A549 (cell line): ENCODE data around the gene HIVEP3. TPM values are rescaled to one million over a fixed set of nuclear protein-coding genes. Genes with fewer than 3 reads are reported as not detected.

Source experiments
- ATAC-seq, 2 experiments: fragments of 200-7000 bp in 1 of 2; fragments of >200 bp in 1 of 2; cut with Nextera tagmentation in 1 of 2; cut with Tn5 transposase in 1 of 2; 3 replicates each; pipeline versions ENCODE4 v1.8.0 to v1.9.1; 2018 to 2020; ENCODE audit warnings: mild to moderate bottlenecking in 1 of 2, moderate library complexity in 1 of 2
- CTCF ChIA-PET: fragments of 300-600 bp; sonication (Branson Sonifier 250); formaldehyde crosslinking; extraction: SDS; loops from one replicate; lab custom pipeline; 2021; ENCODE audit warnings: antibody characterized with exemption, inconsistent platforms; lab: Yijun Ruan, JAX
- POLR2A ChIA-PET: fragments of 350-600 bp; formaldehyde crosslinking; extraction: SDS; loops from one replicate; lab custom pipeline; 2021; ENCODE audit warnings: antibody characterized with exemption, inconsistent platforms; lab: Yijun Ruan, JAX
- DNase-seq, 2 experiments: peaks; one replicate each; pipeline versions ENCODE4 v3.0.0 to v3.0.0-alpha.2; 2011 to 2016; ENCODE audit warnings: low read depth in 1 of 2, low spot score in 1 of 2
- FAIRE-seq: peaks from 2 replicates; lab custom pipeline; 2011; peaks lifted over from hg19 to GRCh38; lab: Jason Lieb, UNC
- H3K27ac ChIP-seq, 2 experiments: fragments of >200 bp; sonication (Bioruptor Twin); formaldehyde crosslinking; 3 replicates each; pipeline ENCODE4 v1.5.1; 2016 to 2017
- H3K4me1 ChIP-seq: fragments of >200 bp; sonication (Bioruptor Twin); formaldehyde crosslinking; 3 replicates; pipeline ENCODE4 v1.6.1; 2016
- H3K4me2 ChIP-seq: fragments of >200 bp; sonication (Bioruptor Twin); formaldehyde crosslinking; 3 replicates; pipeline ENCODE4 v1.6.1; 2016
- H3K4me3 ChIP-seq: fragments of >200 bp; sonication (Bioruptor Twin); formaldehyde crosslinking; 3 replicates; pipeline ENCODE4 v1.5.1; 2016
- H3K9me3 ChIP-seq: fragments of >200 bp; sonication (Bioruptor Twin); formaldehyde crosslinking; 3 replicates; pipeline ENCODE4 v1.6.1; 2016
- BCL3 ChIP-seq: fragments of >200 bp; sonication (Bioruptor Twin); formaldehyde crosslinking; IDR thresholded peaks from 3 replicates; pipeline ENCODE4 v1.6.1; 2016
- CBX8 ChIP-seq: fragments of 200-600 bp; sonication (generic); IDR thresholded peaks from 2 replicates; pipeline ENCODE4 v1.6.1; 2016
- CEBPB ChIP-seq, 2 experiments: fragments of >200 bp in 1 of 2; sonication (Bioruptor Twin) in 1 of 2; formaldehyde crosslinking in 1 of 2; IDR thresholded peaks; 2 replicates each; pipeline ENCODE4 v1.6.1; 2012 to 2016
- CHD4 ChIP-seq: fragments of 200-600 bp; sonication (generic); IDR thresholded peaks from 2 replicates; pipeline ENCODE4 v1.6.1; 2016; ENCODE audit warnings: antibody characterized with exemption, mild to moderate bottlenecking, borderline replicate concordance
- EHF ChIP-seq: fragments of 250-450 bp; sonication (Bioruptor Pico); IDR thresholded peaks from 2 replicates; pipeline ENCODE4 v1.5.0; 2020; ENCODE audit warnings: mild to moderate bottlenecking
- EHMT2 ChIP-seq: fragments of 200-600 bp; sonication (generic); IDR thresholded peaks from 2 replicates; pipeline ENCODE4 v1.6.1; 2016; ENCODE audit warnings: antibody characterized with exemption, low read depth, mild to moderate bottlenecking, moderate library complexity
- EP300 ChIP-seq, 2 experiments: fragments of >200 bp; sonication (Bioruptor Twin); formaldehyde crosslinking; IDR thresholded peaks; 2 replicates in 1 of 2; 3 replicates in 1 of 2; pipeline ENCODE4 v1.6.1; 2016 to 2017
- FOSB ChIP-seq: fragments of 250-450 bp; sonication (Bioruptor Pico); IDR thresholded peaks from 2 replicates; pipeline ENCODE4 v1.5.0; 2020; ENCODE audit warnings: mild to moderate bottlenecking, moderate library complexity
- FOSL2 ChIP-seq, 2 experiments: fragments of 450-650 bp in 1 of 2; fragments of >200 bp in 1 of 2; sonication (Bioruptor Twin) in 1 of 2; formaldehyde crosslinking; IDR thresholded peaks; 2 replicates each; pipeline versions ENCODE4 v1.5.0 to v1.6.1; 2016 to 2020; ENCODE audit warnings: mild to moderate bottlenecking in 1 of 2, moderate library complexity in 1 of 2
- HDAC2 ChIP-seq: fragments of 200-600 bp; sonication (generic); IDR thresholded peaks from 2 replicates; pipeline ENCODE4 v1.6.1; 2016
- HEYL ChIP-seq: fragments of 250-450 bp; sonication (Bioruptor Pico); IDR thresholded peaks from 2 replicates; pipeline ENCODE4 v1.8.0; 2021; ENCODE audit warnings: mild to moderate bottlenecking, moderate library complexity
- HOXB13 ChIP-seq: fragments of 250-450 bp; sonication (Bioruptor Pico); IDR thresholded peaks from 2 replicates; pipeline ENCODE4 v1.5.0; 2020; ENCODE audit warnings: low read depth, mild to moderate bottlenecking, moderate library complexity
- JUN ChIP-seq, 2 experiments: fragments of >200 bp; sonication (Bioruptor Twin); formaldehyde crosslinking; IDR thresholded peaks; 2 replicates in 1 of 2; 3 replicates in 1 of 2; pipeline ENCODE4 v1.6.1; 2016 to 2017
- JUNB ChIP-seq: fragments of >200 bp; sonication (Bioruptor Twin); formaldehyde crosslinking; IDR thresholded peaks from 2 replicates; pipeline ENCODE4 v1.6.1; 2016
- KDM5A ChIP-seq: fragments of 200-600 bp; sonication (generic); IDR thresholded peaks from 2 replicates; pipeline ENCODE4 v1.6.1; 2016; ENCODE audit warnings: antibody characterized with exemption, mild to moderate bottlenecking
- MAX ChIP-seq: IDR thresholded peaks from 2 replicates; pipeline ENCODE4 v1.6.1; 2012
- MYC ChIP-seq: IDR thresholded peaks from 2 replicates; pipeline ENCODE4 v1.6.1; 2012; ENCODE audit warnings: mild to moderate bottlenecking, inconsistent platforms, low read length, improper control_type of control experiment, borderline replicate concordance
- NPAS2 ChIP-seq: fragments of 250-450 bp; sonication (Bioruptor Pico); IDR thresholded peaks from 2 replicates; pipeline ENCODE4 v1.8.0; 2022; ENCODE audit warnings: mild to moderate bottlenecking, moderate library complexity, borderline replicate concordance
- PHF8 ChIP-seq: fragments of 200-600 bp; sonication (generic); IDR thresholded peaks from 2 replicates; pipeline ENCODE4 v1.6.1; 2016; ENCODE audit warnings: low read depth, mild to moderate bottlenecking, antibody characterized with exemption, moderate library complexity, borderline replicate concordance
- POLR2A ChIP-seq: IDR thresholded peaks from 2 replicates; pipeline ENCODE4 v1.6.1; 2012; ENCODE audit warnings: mild to moderate bottlenecking, low read length
- POLR2AphosphoS2 ChIP-seq: conservative IDR thresholded peaks from 2 replicates; pipeline ENCODE4 v1.6.1; 2012; ENCODE audit warnings: low read length, improper control_type of control experiment, inconsistent platforms
- RARB ChIP-seq: fragments of 250-450 bp; sonication (Bioruptor Pico); IDR thresholded peaks from 2 replicates; pipeline ENCODE4 v1.8.0; 2021; ENCODE audit warnings: mild to moderate bottlenecking, moderate library complexity
- USF2 ChIP-seq: fragments of 450-650 bp; IDR thresholded peaks from 2 replicates; pipeline ENCODE4 v1.6.1; 2014; ENCODE audit warnings: antibody characterized with exemption
- ZSCAN20 ChIP-seq: fragments of 250-450 bp; sonication (Bioruptor Pico); IDR thresholded peaks from 2 replicates; pipeline ENCODE4 v1.8.0; 2022; ENCODE audit warnings: mild to moderate bottlenecking, moderate library complexity
- WGBS: methylation state at CpG from one replicate; pipeline ENCODE4 v1.1.6; 2017; ENCODE audit errors: missing lambda C conversion rate; 5-methylcytosine and 5-hydroxymethylcytosine counted together
- polyA plus RNA-seq, 4 experiments: library from polyadenylated mRNA; depleted of rRNA in 3 of 4; stranded (reverse); fragments of >200 nt; fragmentation: RNase III in 1 of 4; extraction: RNeasy Plus Mini Kit Qiagen cat#74134 plus additional on column Dnase treatment in 1 of 4; gene quantifications; 2 replicates in 3 of 4; 3 replicates in 1 of 4; pipeline ENCODE4 v1.2.3, GENCODE V29; 2011 to 2017

Gene HIVEP3
- polyA plus RNA-seq, 2 of the 4 experiments (the other 2 are of a cell fraction): 1.5 to 2.0 TPM

- ATAC-seq (no peak), DNase-seq (no peak), FAIRE-seq (no peak)
- H3K4me2 ChIP-seq: no peak overlapping the region
- no peak for TF ChIP-seq HEYL (CRISPR knock-in tag)
- TF ChIP-seq NPAS2 (CRISPR knock-in tag): no peak
- no peak for TF ChIP-seq JUNB
- no peak for TF ChIP-seq CHD4
- TF ChIP-seq EHF (CRISPR knock-in tag): no peak
- CTCF ChIA-PET: interaction anchor here (1.2 kb wide), 1 partner anchor 24 kb away, joined by 3 read pairs; no protein-coding TSS in a partner anchor
- POLR2A ChIA-PET: no interaction called here
- H3K27ac ChIP-seq: no peak overlapping the region
- no peak overlapping the region for H3K4me3 ChIP-seq
- H3K9me3 ChIP-seq: no peaks in the 10 kb centered on the region
- H3K4me1 ChIP-seq: no peaks in the 10 kb centered on the region
- WGBS: 83% methylated on average over 4 of the region's 12 CpGs
Observed at GRCh38 chr1:41728403-41729202, 190.1 kb downstream of the HIVEP3 start.

- WGBS: 84% methylated on average over 4 of the region's 4 CpGs
- no peak for ATAC-seq
- Histone ChIP-seq H3K9me3 (no peaks in the 10 kb centered on the region), H3K4me2 (no peak overlapping the region), H3K4me3 (no peak overlapping the region), H3K4me1 (no peaks in the 10 kb centered on the region), H3K27ac (no peak overlapping the region)
- no peak for DNase-seq
- ChIA-PET POLR2A (no interaction called here), CTCF (interaction anchor here (1.2 kb wide), 1 partner anchor 23 kb away, joined by 3 read pairs; no protein-coding TSS in a partner anchor)
- TF ChIP-seq POLR2A: no peak
- no peak for TF ChIP-seq CEBPB (IDR thresholded peaks at IDR 0.05)
- TF ChIP-seq ZSCAN20 (CRISPR knock-in tag): no peak
- no peak for TF ChIP-seq PHF8
- TF ChIP-seq EP300 (IDR thresholded peaks at IDR 0.05): no peak
- TF ChIP-seq BCL3: no peak
- TF ChIP-seq RARB (CRISPR knock-in tag): no peak
- no peak for TF ChIP-seq EHMT2
- FAIRE-seq: no peak
Observed at GRCh38 chr1:41727749-41728115, 191.0 kb downstream of the HIVEP3 start.

GRCh38 chr1:41726899-41727748 is 191.6 kb downstream of the HIVEP3 start:
- Histone ChIP-seq H3K4me2 (no peak overlapping the region), H3K4me1 (no peaks in the 10 kb centered on the region), H3K4me3 (no peak overlapping the region), H3K27ac (no peak overlapping the region), H3K9me3 (no peaks in the 10 kb centered on the region)
- WGBS: 83% methylated on average over 24 of the region's 24 CpGs
- POLR2A ChIA-PET: no interaction called here
- no peak for DNase-seq
- CTCF ChIA-PET: interaction anchor here (1.2 kb wide), 1 partner anchor 22 kb away, joined by 3 read pairs; no protein-coding TSS in a partner anchor
- peak; percentile 20 to 21; a peak in 1 of 6 replicates for ATAC-seq
- no peak for FAIRE-seq
- no peak for TF ChIP-seq JUN (IDR thresholded peaks at IDR 0.05)
- no peak for TF ChIP-seq KDM5A
- no peak for TF ChIP-seq FOSB (CRISPR knock-in tag)
- no peak for TF ChIP-seq FOSL2 (IDR thresholded peaks at IDR 0.05)
- TF ChIP-seq FOSL2 (CRISPR knock-in tag; IDR thresholded peaks at IDR 0.05): no peak
- TF ChIP-seq MAX: no peak
- TF ChIP-seq POLR2AphosphoS2: no peak
- no peak for TF ChIP-seq MYC
- TF ChIP-seq USF2: no peak
- no peak for TF ChIP-seq PHF8
- TF ChIP-seq BCL3: no peak
- TF ChIP-seq CBX8: no peak
- TF ChIP-seq HOXB13: no peak
- TF ChIP-seq HDAC2: no peak
- no peak for TF ChIP-seq NPAS2 (CRISPR knock-in tag)
- TF ChIP-seq, all 56 proteins: peak for 0
